Loucy (cell line): Measurements from ENCODE around the gene CTNNBIP1.

Source experiments
- CTCF ChIP-seq: fragments of 200-600 bp; sonication (generic); conservative IDR thresholded peaks from 2 replicates; pipeline ENCODE4 v1.5.1; 2014; ENCODE audit warnings: mild to moderate bottlenecking, antibody characterized with exemption, low read length
- EZH2phosphoT487 ChIP-seq: fragments of 200-600 bp; IDR thresholded peaks from 2 replicates; pipeline ENCODE4 v1.6.1; 2018; ENCODE audit warnings: antibody characterized with exemption, mild to moderate bottlenecking, moderate library complexity, borderline replicate concordance

- TF ChIP-seq CTCF: no peak
- TF ChIP-seq EZH2phosphoT487: no peak
These were observed 94.9 kb downstream of the CTNNBIP1 start for GRCh38 chr1:9815150-9815549.
